Parathyroid adenoma (tissue), 2 donors: Measurements from ENCODE around the gene TMEM131L.

Source experiments
- H2AFZ ChIP-seq: fragments of 300-600 bp; sonication (generic); one replicate; pipeline ENCODE4 v1.7.0; 2017; ENCODE audit warnings: antibody characterized with exemption, mild to moderate bottlenecking
- H3K27ac ChIP-seq: fragments of 300-600 bp; sonication (generic); one replicate; pipeline ENCODE4 v1.7.0; 2017
- H3K27me3 ChIP-seq: fragments of 300-600 bp; sonication (generic); one replicate; pipeline ENCODE4 v1.7.0; 2017; ENCODE audit warnings: low read length; ENCODE audit not compliant: control insufficient read depth, insufficient read depth
- H3K36me3 ChIP-seq: fragments of 300-600 bp; sonication (generic); one replicate; pipeline ENCODE4 v1.7.0; 2017; ENCODE audit warnings: low read length; ENCODE audit not compliant: control insufficient read depth, insufficient read depth
- H3K4me1 ChIP-seq: fragments of 300-600 bp; sonication (generic); one replicate; pipeline ENCODE4 v1.7.0; 2017; ENCODE audit warnings: control low read depth
- H3K4me2 ChIP-seq: fragments of 300-600 bp; sonication (generic); one replicate; pipeline ENCODE4 v1.7.0; 2017; ENCODE audit warnings: low read length
- H3K4me3 ChIP-seq: fragments of 300-600 bp; sonication (generic); one replicate; pipeline ENCODE4 v1.7.0; 2017; ENCODE audit warnings: low read depth, low read length
- H3K79me2 ChIP-seq: fragments of 300-600 bp; sonication (generic); one replicate; pipeline ENCODE4 v1.7.0; 2017; ENCODE audit warnings: control low read depth
- H3K9ac ChIP-seq: fragments of 300-600 bp; sonication (generic); one replicate; pipeline ENCODE4 v1.7.0; 2017; ENCODE audit warnings: mild to moderate bottlenecking
- H3K9me3 ChIP-seq: fragments of 300-600 bp; sonication (generic); one replicate; pipeline ENCODE4 v1.7.0; 2017; ENCODE audit warnings: low read length; ENCODE audit not compliant: control insufficient read depth
- TF ChIP-seq, protein P1 (sequence below): fragments of 300-600 bp; sonication (generic); IDR thresholded peaks from one replicate; pipeline ENCODE4 v1.7.0; 2017; ENCODE audit warnings: antibody characterized with exemption, mild to moderate bottlenecking
- donor health status: primary hyperparathyroidism.

TMEM131L gene

DNA sequence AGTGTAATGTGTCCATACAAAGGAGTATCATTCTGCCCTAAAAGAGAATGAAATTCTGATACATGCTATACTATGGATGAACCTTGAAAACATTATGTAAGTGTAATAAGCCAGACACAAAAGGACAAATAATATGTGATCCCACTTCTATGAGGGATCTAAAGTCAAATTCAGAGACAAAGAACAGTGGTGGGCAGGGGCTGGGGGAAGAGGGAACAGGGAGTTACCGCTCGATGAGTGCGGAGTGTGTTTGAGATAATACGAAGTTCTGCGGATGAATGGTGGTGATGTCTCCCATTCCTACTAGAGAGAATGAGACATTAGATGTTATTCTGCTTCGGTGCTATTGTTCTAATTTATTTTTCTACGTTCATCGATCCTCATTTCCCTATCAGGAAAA is 171.9 kb downstream of the TMEM131L start:
- Histone ChIP-seq H3K4me3 (no peak overlapping the region), H3K27ac (no peak overlapping the region), H3K27me3 (no peaks in the 10 kb centered on the region), H3K4me2 (no peak overlapping the region), H3K36me3 (no peaks in the 10 kb centered on the region), H2AFZ (no peak overlapping the region), H3K4me1 (no peaks in the 10 kb centered on the region), H3K9me3 (no peaks in the 10 kb centered on the region), H3K9ac (no peak overlapping the region), H3K79me2 (no peaks in the 10 kb centered on the region)
- TF ChIP-seq, protein P1, sequence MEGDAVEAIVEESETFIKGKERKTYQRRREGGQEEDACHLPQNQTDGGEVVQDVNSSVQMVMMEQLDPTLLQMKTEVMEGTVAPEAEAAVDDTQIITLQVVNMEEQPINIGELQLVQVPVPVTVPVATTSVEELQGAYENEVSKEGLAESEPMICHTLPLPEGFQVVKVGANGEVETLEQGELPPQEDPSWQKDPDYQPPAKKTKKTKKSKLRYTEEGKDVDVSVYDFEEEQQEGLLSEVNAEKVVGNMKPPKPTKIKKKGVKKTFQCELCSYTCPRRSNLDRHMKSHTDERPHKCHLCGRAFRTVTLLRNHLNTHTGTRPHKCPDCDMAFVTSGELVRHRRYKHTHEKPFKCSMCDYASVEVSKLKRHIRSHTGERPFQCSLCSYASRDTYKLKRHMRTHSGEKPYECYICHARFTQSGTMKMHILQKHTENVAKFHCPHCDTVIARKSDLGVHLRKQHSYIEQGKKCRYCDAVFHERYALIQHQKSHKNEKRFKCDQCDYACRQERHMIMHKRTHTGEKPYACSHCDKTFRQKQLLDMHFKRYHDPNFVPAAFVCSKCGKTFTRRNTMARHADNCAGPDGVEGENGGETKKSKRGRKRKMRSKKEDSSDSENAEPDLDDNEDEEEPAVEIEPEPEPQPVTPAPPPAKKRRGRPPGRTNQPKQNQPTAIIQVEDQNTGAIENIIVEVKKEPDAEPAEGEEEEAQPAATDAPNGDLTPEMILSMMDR = no peak

DNA sequence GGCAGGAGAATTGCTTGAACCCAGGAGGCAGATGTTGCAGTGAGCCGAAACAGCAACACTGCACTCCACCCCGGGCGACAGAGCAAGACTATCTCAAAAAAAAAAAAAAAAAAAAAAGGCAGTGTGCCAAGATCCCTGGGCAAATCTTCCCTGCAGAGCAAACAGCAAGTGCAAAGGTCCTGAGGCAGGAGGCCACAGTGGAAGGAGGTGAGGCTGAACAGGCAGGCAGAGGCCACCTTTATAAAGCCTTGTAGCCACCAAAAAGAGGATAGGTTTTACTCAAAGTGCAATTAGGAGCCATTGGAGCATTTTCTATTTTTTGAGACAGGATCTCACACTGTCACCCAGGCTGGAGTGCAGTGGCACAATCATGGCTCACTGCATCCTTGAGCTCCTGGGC is 172.8 kb downstream of the TMEM131L start:
- no peaks in the 10 kb centered on the region for H3K4me1 ChIP-seq
- H3K79me2 ChIP-seq = no peaks in the 10 kb centered on the region
- no peak overlapping the region for H3K4me2 ChIP-seq
- no peak overlapping the region for H3K27ac ChIP-seq
- H3K36me3 ChIP-seq = no peaks in the 10 kb centered on the region
- no peak overlapping the region for H3K4me3 ChIP-seq
- no peak overlapping the region for H3K9ac ChIP-seq
- H3K9me3 ChIP-seq = no peaks in the 10 kb centered on the region
- TF ChIP-seq, protein P1 = no peak
- H2AFZ ChIP-seq = no peak overlapping the region
- no peaks in the 10 kb centered on the region for H3K27me3 ChIP-seq

DNA sequence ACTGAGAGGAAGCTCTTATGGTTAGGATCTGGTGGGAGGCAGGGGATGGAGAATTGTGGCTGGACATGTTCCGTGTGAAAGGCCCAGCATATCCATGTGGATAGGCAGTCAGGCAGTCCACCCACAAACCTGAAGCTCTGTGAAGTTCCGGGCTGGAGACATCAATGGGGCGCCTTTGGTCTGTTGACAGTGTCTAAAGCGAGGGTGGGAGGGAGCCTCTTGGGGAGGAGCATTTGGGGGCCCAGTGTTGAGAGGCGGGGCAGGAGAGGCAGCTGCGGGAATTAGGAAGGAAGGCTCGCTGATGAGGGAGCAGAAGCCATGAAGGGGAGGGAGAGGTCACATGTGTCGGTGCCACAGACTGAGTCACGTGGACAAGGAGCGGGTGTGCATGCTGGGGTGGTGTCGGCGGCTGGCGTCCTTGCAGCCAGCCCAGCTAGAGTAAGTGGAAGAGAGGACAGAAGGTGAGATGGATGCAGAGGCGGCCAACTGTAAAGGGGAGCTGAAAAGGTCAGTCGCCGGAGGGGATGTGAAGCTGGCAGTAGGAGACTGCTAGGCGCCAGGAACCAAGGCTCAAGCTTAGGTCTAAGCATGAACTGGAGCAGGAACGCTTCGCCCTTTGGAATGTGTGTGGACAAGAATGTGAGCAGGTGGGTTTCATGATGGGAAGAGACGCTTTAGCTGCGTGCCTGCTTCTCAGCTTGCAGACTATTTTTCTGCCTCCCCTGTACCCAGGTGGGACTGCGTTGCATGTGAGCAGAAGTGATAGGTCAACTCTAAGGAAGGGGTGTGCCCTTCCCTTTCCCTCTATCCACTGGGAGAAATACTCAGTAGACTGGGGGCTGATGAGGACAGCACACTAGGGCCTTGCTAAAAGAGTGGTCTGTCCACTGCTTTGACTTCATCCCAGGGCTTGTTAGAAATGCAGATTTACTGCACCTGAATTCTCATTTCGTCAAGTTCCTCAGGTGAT is 174.0 kb downstream of the TMEM131L start:
- TF ChIP-seq, protein P1 = no peak
- H3K4me3 ChIP-seq = no peak overlapping the region

DNA sequence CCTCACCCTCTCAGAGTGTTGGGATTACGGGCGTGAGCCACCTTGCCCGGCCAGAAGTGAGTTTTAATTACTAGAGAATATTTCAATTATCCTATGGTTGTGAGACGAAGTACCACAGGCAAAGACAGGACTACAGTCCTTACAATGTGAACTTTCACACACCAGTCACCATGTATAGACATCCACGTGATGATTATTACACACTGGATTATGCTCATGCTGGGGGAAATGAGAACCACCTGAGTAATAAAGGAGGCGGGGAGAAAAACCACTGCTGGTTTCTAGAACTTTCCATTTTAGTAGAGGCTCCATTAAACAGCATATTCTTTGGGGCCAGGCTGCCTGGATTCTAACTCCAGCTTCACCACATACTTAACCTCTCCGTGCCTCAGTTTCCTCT is 175.4 kb downstream of the TMEM131L start:
- TF ChIP-seq, protein P1 = no peak
- no peak overlapping the region for H3K27ac ChIP-seq
- H3K27me3 ChIP-seq = no peaks in the 10 kb centered on the region
- H3K36me3 ChIP-seq = no peaks in the 10 kb centered on the region
- no peak overlapping the region for H3K4me3 ChIP-seq
- H3K79me2 ChIP-seq = no peaks in the 10 kb centered on the region
- no peak overlapping the region for H3K4me2 ChIP-seq
- H2AFZ ChIP-seq = no peak overlapping the region
- H3K4me1 ChIP-seq = no peaks in the 10 kb centered on the region
- no peak overlapping the region for H3K9ac ChIP-seq
- H3K9me3 ChIP-seq = no peaks in the 10 kb centered on the region

More for the DNA sequence above, 174.0 kb downstream of the TMEM131L start:
- H3K79me2 ChIP-seq = no peaks in the 10 kb centered on the region
- H3K36me3 ChIP-seq = no peaks in the 10 kb centered on the region
- no peaks in the 10 kb centered on the region for H3K4me1 ChIP-seq
- no peak overlapping the region for H2AFZ ChIP-seq
- H3K4me2 ChIP-seq = no peak overlapping the region
- no peaks in the 10 kb centered on the region for H3K27me3 ChIP-seq
- no peak overlapping the region for H3K27ac ChIP-seq
- no peaks in the 10 kb centered on the region for H3K9me3 ChIP-seq
- no peak overlapping the region for H3K9ac ChIP-seq
